HCT116 (cell line): ENCODE measurements around the gene PTPRJ. TPM values are rescaled to one million over a fixed set of nuclear protein-coding genes. Genes with fewer than 3 reads are reported as not detected.
A peak's percentile ranks its signal among the peaks of the same experiment; 100 is the strongest.

Experiments
- ATAC-seq: fragments of 200-7000 bp; cut with Tn5 transposase; 2 replicates; pipeline ENCODE4 v1.9.1; 2020; ENCODE audit warnings: mild to moderate bottlenecking, moderate library complexity
- BruUV-seq: library from RNA; stranded (reverse); fragments of 400-500 nt; replicated peaks from 2 replicates; lab custom pipeline; 2021; lab: Mats Ljungman, UMichigan
- CTCF ChIA-PET: fragments of 300-600 bp; sonication (Branson Sonifier 250); formaldehyde crosslinking; loops from one replicate; lab custom pipeline; 2021; ENCODE audit warnings: antibody characterized with exemption; lab: Charles Lee
- POLR2A ChIA-PET: fragments of 300-600, 350-600 bp; sonication (Branson Sonifier 250); formaldehyde crosslinking; loops from one replicate; lab custom pipeline; 2021; ENCODE audit warnings: antibody characterized with exemption; lab: Charles Lee
- RAD21 ChIA-PET, 2 experiments: fragments of 300-600 bp; sonication (Branson Sonifier 250); formaldehyde crosslinking; loops; one replicate each; lab custom pipeline; 2023; ENCODE audit warnings: low total read pairs in 2 of 2; ENCODE audit not compliant: uncharacterized antibody in 2 of 2, unreplicated experiment in 2 of 2, low non-redundant PET in 1 of 2; lab: Charles Lee
- DNase-seq: peaks from one replicate; pipeline ENCODE4 v3.0.0-alpha.2; 2010; ENCODE audit warnings: low read depth, low spot score
- H2AFZ ChIP-seq: fragments of 200-600 bp; shearing (Covaris generic), sonication (generic); 2 replicates; pipeline ENCODE4 v1.6.1; 2017; ENCODE audit warnings: low read depth, mixed run types, mixed read lengths, antibody characterized with exemption, low read length; ENCODE audit not compliant: poor library complexity, severe bottlenecking
- H3K27ac ChIP-seq: 2 replicates; pipeline ENCODE4 v1.5.1; 2012; ENCODE audit warnings: low read depth, low read length
- H3K27me3 ChIP-seq: fragments of 200-600 bp; sonication (generic); 2 replicates; pipeline ENCODE4 v1.6.1; 2016; ENCODE audit warnings: mixed run types, low read length, mixed read lengths; ENCODE audit not compliant: insufficient read depth
- H3K36me3 ChIP-seq, 2 experiments: fragments of 200-500 bp in 1 of 2; fragments of 200-600 bp in 1 of 2; sonication (Bioruptor generic) in 1 of 2; sonication (generic) in 1 of 2; 2 replicates each; pipeline versions ENCODE4 v1.5.1 to v1.6.1; 2014 to 2016; ENCODE audit warnings: low read length in 2 of 2, inconsistent platforms in 1 of 2, mixed read lengths in 1 of 2, mixed run types in 1 of 2; ENCODE audit not compliant: insufficient read depth in 2 of 2, control insufficient read depth in 1 of 2
- H3K4me1 ChIP-seq, 2 experiments: fragments of 200-600 bp in 1 of 2; sonication (generic) in 1 of 2; 2 replicates each; pipeline versions ENCODE4 v1.5.1 to v1.6.1; 2012 to 2017; ENCODE audit warnings: low read length in 2 of 2, inconsistent platforms in 1 of 2, mild to moderate bottlenecking in 1 of 2, mixed read lengths in 1 of 2, mixed run types in 1 of 2, moderate library complexity in 1 of 2; ENCODE audit not compliant: insufficient read depth in 2 of 2, control insufficient read depth in 1 of 2
- H3K4me2 ChIP-seq: fragments of 200-600 bp; sonication (generic); 2 replicates; pipeline ENCODE4 v1.6.1; 2017; ENCODE audit warnings: mixed run types, low read length, mixed read lengths
- H3K4me3 ChIP-seq, 2 experiments: fragments of 200-600 bp in 1 of 2; sonication (generic) in 1 of 2; replicated peaks in 1 of 2; 2 replicates each; pipeline ENCODE4 v1.5.1; 2011 to 2016; ENCODE audit warnings: low read length in 2 of 2, control low read depth in 1 of 2, low read depth in 1 of 2, mild to moderate bottlenecking in 1 of 2, mixed read lengths in 1 of 2, mixed run types in 1 of 2
- H3K79me2 ChIP-seq: fragments of 200-600 bp; sonication (generic); 2 replicates; pipeline ENCODE4 v1.6.1; 2017; ENCODE audit warnings: mild to moderate bottlenecking, mixed run types, low read length, moderate library complexity, mixed read lengths; ENCODE audit not compliant: insufficient read depth
- H3K9ac ChIP-seq: fragments of 200-600 bp; sonication (generic); 2 replicates; pipeline ENCODE4 v1.6.1; 2016; ENCODE audit warnings: low read length, mixed read lengths
- H3K9me2 ChIP-seq: fragments of 200-600 bp; sonication (generic), shearing (Covaris generic); 2 replicates; pipeline ENCODE4 v1.6.1; 2017; ENCODE audit warnings: mixed run types, mild to moderate bottlenecking, moderate library complexity; ENCODE audit not compliant: insufficient read depth
- H3K9me3 ChIP-seq, 2 experiments: fragments of 200-500 bp in 1 of 2; fragments of 200-600 bp in 1 of 2; sonication (Bioruptor generic) in 1 of 2; sonication (generic) in 1 of 2; 2 replicates each; pipeline ENCODE4 v1.6.1; 2014 to 2017; ENCODE audit warnings: low read length in 2 of 2, mixed read lengths in 2 of 2, inconsistent platforms in 1 of 2, low read depth in 1 of 2, mild to moderate bottlenecking in 1 of 2, mixed run types in 1 of 2, moderate library complexity in 1 of 2; ENCODE audit not compliant: control insufficient read depth in 1 of 2, insufficient read depth in 1 of 2
- H4K20me1 ChIP-seq: fragments of 200-600 bp; sonication (generic), shearing (Covaris generic); 2 replicates; pipeline ENCODE4 v1.6.1; 2017; ENCODE audit warnings: mixed run types, mild to moderate bottlenecking, moderate library complexity; ENCODE audit not compliant: insufficient read depth
- CBX3 ChIP-seq: IDR thresholded peaks from 2 replicates; pipeline ENCODE4 v1.6.1; 2012; ENCODE audit warnings: low read depth
- CEBPB ChIP-seq: IDR thresholded peaks from 2 replicates; pipeline ENCODE4 v1.6.1; 2012; ENCODE audit warnings: low read depth
- EGR1 ChIP-seq: IDR thresholded peaks from 2 replicates; pipeline ENCODE4 v1.6.1; 2012; ENCODE audit warnings: low read depth
- ELF1 ChIP-seq: IDR thresholded peaks from 2 replicates; pipeline ENCODE4 v1.6.1; 2012; ENCODE audit warnings: low read depth, borderline replicate concordance
- EZH2 ChIP-seq: fragments of 200-600 bp; sonication (generic); IDR thresholded peaks from 2 replicates; pipeline ENCODE4 v1.6.1; 2017; ENCODE audit warnings: antibody characterized with exemption, mixed run types
- EZH2phosphoT487 ChIP-seq: fragments of 200-600 bp; IDR thresholded peaks from 2 replicates; pipeline ENCODE4 v1.6.1; 2018; ENCODE audit warnings: antibody characterized with exemption, borderline replicate concordance
- FOSL1 ChIP-seq: IDR thresholded peaks from 2 replicates; pipeline ENCODE4 v1.6.1; 2012; ENCODE audit warnings: low read depth
- POLR2A ChIP-seq: IDR thresholded peaks from 2 replicates; pipeline ENCODE4 v1.7.0; 2011; ENCODE audit warnings: borderline replicate concordance; ENCODE audit not compliant: insufficient read depth, insufficient read length; ENCODE audit errors: extremely low read depth
- POLR2AphosphoS5 ChIP-seq: IDR thresholded peaks from 2 replicates; pipeline ENCODE4 v1.6.1; 2011; ENCODE audit warnings: mild to moderate bottlenecking, low read depth, low read length, moderate library complexity
- SRF ChIP-seq: IDR thresholded peaks from 2 replicates; pipeline ENCODE4 v1.6.1; 2012; ENCODE audit warnings: low read depth
- TCF7L2 ChIP-seq: IDR thresholded peaks from 2 replicates; pipeline ENCODE4 v1.7.0; 2011; ENCODE audit warnings: borderline replicate concordance, inconsistent platforms; ENCODE audit not compliant: insufficient read depth, insufficient read length; ENCODE audit errors: extremely low read depth
- YY1 ChIP-seq: IDR thresholded peaks from 2 replicates; pipeline ENCODE4 v1.6.1; 2011; ENCODE audit warnings: low read length, low read depth, moderate library complexity, mild to moderate bottlenecking; ENCODE audit not compliant: insufficient replicate concordance; ENCODE audit errors: extremely low read depth
- ZFX ChIP-seq: fragments of 450-650 bp; IDR thresholded peaks from 2 replicates; pipeline ENCODE4 v1.6.1; 2017
- ZNF274 ChIP-seq: fragments of 200-500 bp; sonication (Bioruptor generic); IDR thresholded peaks from 2 replicates; pipeline ENCODE4 v1.6.1; 2014; ENCODE audit warnings: mild to moderate bottlenecking, low read depth, low read length, inconsistent platforms
- intact Hi-C: fragments of 100-400 bp; cut with micrococcal nuclease; formaldehyde crosslinking; loops from 2 replicates; pipeline ENCODE4 v1.10.0; 2022
- total RNA-seq: library from RNA; stranded (reverse); gene quantifications from one replicate; pipeline ENCODE4 v1.2.1, GENCODE V29; 2021; ENCODE audit not compliant: unreplicated experiment
- TF ChIP-seq, protein P1 (sequence below): IDR thresholded peaks from 2 replicates; pipeline ENCODE4 v1.6.1; 2011; ENCODE audit warnings: mild to moderate bottlenecking, low read length, moderate library complexity; ENCODE audit not compliant: insufficient replicate concordance; ENCODE audit errors: extremely low read depth
- TF ChIP-seq, protein P2 (sequence below): IDR thresholded peaks from 2 replicates; pipeline ENCODE4 v1.6.1; 2012
- TF ChIP-seq, protein P3 (sequence below): IDR thresholded peaks from 2 replicates; pipeline ENCODE4 v1.6.1; 2012

Gene PTPRJ
- total RNA-seq, 1 experiment from 2014 or later: 19.1 TPM

DNA sequence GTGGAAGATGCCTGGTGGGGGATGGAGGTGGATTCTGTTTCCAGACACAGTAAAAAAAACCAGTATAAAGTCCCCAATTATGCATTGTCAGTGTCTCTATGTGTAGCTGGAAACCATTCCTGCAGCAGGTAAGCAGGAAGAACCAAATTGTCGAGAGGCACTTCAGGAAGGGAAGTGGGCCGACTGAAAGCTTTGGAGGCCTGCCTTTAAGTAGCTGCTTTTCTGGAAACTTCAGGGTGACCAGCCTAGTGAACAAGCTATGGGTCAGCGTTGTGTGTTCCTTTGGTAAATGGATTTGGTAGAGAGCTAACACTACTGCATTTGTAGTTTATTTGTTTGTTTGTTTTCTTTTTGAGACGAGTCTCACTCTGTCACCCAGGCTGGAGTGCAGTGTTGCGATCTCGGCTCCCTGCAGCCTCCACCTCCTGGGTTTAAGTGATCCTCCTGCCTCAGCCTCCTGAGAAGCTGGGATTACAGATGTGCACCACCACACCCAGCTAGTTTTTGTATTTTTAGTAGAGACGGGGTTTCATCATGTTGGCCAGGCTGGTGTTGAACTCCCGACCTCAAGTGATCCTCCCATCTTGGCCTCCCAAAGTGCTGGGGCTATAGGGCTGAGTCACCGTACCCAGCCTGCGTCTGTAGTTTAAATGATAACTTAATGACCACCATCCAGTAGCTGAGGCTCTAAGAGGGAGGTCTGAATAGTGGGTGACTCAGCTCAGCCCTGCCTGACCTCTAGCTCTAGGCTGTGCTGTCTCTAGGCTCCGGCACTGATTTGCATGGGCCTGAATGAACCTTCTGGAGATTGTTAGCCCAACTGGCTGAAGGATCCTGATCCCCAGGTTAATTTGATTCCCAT, 12.8 kb downstream of the PTPRJ start (continued):
- TF ChIP-seq CEBPB (no peak), ZNF274 (no peak), TCF7L2 (no peak), POLR2A (no peak), ELF1 (no peak), YY1 (no peak), CBX3 (peak; percentile 73; the same call in 1 of the 2 replicates), EGR1 (no peak), FOSL1 (peak; percentile 59), ZFX (no peak), EZH2 (no peak), EZH2phosphoT487 (no peak)
- TF ChIP-seq, protein P1, sequence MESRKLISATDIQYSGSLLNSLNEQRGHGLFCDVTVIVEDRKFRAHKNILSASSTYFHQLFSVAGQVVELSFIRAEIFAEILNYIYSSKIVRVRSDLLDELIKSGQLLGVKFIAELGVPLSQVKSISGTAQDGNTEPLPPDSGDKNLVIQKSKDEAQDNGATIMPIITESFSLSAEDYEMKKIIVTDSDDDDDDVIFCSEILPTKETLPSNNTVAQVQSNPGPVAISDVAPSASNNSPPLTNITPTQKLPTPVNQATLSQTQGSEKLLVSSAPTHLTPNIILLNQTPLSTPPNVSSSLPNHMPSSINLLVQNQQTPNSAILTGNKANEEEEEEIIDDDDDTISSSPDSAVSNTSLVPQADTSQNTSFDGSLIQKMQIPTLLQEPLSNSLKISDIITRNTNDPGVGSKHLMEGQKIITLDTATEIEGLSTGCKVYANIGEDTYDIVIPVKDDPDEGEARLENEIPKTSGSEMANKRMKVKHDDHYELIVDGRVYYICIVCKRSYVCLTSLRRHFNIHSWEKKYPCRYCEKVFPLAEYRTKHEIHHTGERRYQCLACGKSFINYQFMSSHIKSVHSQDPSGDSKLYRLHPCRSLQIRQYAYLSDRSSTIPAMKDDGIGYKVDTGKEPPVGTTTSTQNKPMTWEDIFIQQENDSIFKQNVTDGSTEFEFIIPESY: no peak

DNA sequence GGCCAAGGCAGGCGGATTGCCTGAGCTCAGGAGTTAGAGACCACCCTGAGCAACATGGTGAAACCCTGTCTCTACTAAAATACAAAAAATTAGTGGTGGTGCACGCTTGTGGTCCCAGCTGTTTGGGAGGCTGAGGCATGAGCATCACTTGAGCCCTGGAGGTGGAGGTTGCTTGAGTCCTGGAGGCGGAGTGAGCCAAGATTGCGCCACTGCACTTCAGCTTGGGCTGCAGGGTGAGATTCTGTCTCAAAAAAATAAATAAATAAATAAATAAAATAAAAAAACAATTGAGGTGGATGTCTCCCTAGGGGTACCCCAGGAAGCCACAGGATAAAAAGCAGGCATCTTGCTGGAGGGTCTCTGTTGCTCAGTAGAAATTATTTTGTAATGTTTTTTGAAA, 14.1 kb downstream of the PTPRJ start:
- no TSS peak for BruUV-seq
- Histone ChIP-seq H2AFZ (no peak overlapping the region), H3K27me3 (no peaks in the 10 kb centered on the region), H4K20me1 (no peaks in the 10 kb centered on the region), H3K4me3 (no peak overlapping the region), H3K79me2 (peaks cover 34% of the 10 kb centered on the region), H3K9me2 (no peaks in the 10 kb centered on the region), H3K27ac (no peak overlapping the region), H3K9ac (no peak overlapping the region), H3K4me2 (no peak overlapping the region), H3K9me3 (no peaks in the 10 kb centered on the region), H3K4me1 (peaks cover 61 to 78% of the 10 kb centered on the region in 2 experiments), H3K36me3 (no peaks in the 10 kb centered on the region)
- ChIA-PET CTCF (interaction anchor here (0.6 kb wide), 1 partner anchor 10 kb away, joined by 3 read pairs; no protein-coding TSS in a partner anchor), POLR2A (no interaction called here), RAD21 (no interaction called here)
- DNase-seq (no peak), ATAC-seq (no peak)
- intact Hi-C loops: loop anchor here (5.0 kb wide), 1 partner anchor 62 kb away; no protein-coding TSS in a partner anchor
- no peak for TF ChIP-seq POLR2AphosphoS5
- TF ChIP-seq, protein P2, sequence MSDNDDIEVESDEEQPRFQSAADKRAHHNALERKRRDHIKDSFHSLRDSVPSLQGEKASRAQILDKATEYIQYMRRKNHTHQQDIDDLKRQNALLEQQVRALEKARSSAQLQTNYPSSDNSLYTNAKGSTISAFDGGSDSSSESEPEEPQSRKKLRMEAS: no peak
- TF ChIP-seq, protein P1: no peak
- no peak for TF ChIP-seq FOSL1
- no peak for TF ChIP-seq ZFX
- no peak for TF ChIP-seq ELF1
- TF ChIP-seq SRF: no peak
- no peak for TF ChIP-seq EZH2phosphoT487
- TF ChIP-seq POLR2A: no peak
- TF ChIP-seq, protein P3, sequence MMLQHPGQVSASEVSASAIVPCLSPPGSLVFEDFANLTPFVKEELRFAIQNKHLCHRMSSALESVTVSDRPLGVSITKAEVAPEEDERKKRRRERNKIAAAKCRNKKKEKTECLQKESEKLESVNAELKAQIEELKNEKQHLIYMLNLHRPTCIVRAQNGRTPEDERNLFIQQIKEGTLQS: no peak
